ENCODE data around the gene GZMH. TPM values are rescaled to one million over a fixed set of nuclear protein-coding genes. Genes with fewer than 3 reads are reported as not detected.
"Not testable (repeated sequence)": the region's sequence is repeated elsewhere in the genome, so short reads cannot be mapped to it uniquely, and the experiment has no call there.

The GZMH gene, protein sequence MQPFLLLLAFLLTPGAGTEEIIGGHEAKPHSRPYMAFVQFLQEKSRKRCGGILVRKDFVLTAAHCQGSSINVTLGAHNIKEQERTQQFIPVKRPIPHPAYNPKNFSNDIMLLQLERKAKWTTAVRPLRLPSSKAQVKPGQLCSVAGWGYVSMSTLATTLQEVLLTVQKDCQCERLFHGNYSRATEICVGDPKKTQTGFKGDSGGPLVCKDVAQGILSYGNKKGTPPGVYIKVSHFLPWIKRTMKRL
- total RNA-seq (1 to 10 TPM in 1 of 4 donors, under 1 TPM in 2, not detected in 1; 0.56 to 2.0 (median 0.97) TPM), polyA plus RNA-seq (0.32 TPM)
- long read RNA-seq, donor 1, result 0 reads
- long read RNA-seq, donor 2, result 0 reads
- long read RNA-seq, donor 3, result 0 reads
- long read RNA-seq, donor 4, result 0 reads

DNA sequence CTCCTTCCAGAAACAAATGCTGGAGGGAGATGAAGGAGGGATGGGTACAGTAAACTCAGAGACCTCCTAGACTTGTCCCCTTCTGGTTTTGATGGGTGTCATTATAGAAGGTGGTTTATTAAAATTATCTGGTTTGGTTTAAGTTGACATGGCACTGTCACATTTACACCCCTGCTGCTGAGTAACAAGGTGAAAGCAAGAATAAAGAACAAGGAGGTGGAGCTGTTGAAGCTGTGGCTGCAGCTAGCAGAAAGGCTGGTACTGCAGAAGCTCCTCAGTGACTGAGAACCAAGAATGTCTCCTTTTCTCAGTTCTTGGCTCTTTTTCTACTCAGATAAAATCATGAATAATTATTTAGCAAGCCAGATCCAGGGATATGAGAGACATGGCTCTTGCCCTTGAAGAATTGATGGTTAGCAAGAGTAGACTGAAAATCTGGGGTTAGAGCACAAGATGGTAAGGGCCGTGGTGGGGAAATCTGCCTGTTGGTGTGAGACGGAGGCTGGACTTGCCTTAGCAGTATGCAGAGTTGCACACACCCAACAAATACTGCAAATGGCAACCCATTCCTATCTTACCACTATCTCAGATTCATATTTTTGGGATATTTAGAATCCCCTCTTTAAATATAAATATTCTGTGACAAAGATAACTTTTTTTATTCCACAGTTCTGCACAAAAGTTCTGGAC lies at the start of gene GZMH:
GZMH (minus strand) TSS at position 31 of the 690 bp plus-strand sequence. CDS start 72 bp downstream, outside the sequence.
- no peak for DNase-seq
- Histone ChIP-seq H3K9me3 (ENCODE audit: control insufficient read depth, low read length) (no peaks in the 10 kb centered on the region), H3K27me3 (ENCODE audit: control insufficient read depth, insufficient read depth) (no peaks in the 10 kb centered on the region), H3K27ac (ENCODE audit: low read length) (no peak within 1 kb of the TSS), H3K4me3 (ENCODE audit: low read length) (no peak within 1 kb of the TSS), H3K4me1 (ENCODE audit: control insufficient read depth, insufficient read depth, low read length) (no peaks in the 10 kb centered on the region)
- intact Hi-C loops (cut with DNase I), result no loop called here
- 85% methylated on average over 2 of the region's 2 CpGs for WGBS
- no peak for ATAC-seq

DNA sequence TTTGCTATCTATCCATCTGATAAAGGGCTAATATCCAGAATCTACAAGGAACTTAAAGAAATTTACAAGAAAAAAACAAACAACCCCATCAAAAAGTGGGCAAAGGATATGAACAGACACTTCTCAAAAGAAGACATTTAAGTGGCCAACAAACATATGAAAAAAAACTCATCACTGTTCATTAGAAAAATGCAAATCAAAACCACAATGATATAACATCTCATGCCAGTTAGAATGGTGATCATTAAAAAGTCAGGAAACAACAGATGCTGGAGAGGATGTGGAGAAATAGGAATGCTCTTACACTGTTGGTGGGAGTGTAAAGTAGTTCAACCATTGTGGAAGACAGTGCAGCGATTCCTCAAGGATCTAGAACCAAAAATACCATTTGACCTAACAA lies 38.9 kb upstream of the GZMH start:
- DNase-seq; H3K9me3 ChIP-seq (ENCODE audit: control insufficient read depth, low read length); intact Hi-C loops (cut with DNase I); H3K27ac ChIP-seq (ENCODE audit: low read length); ATAC-seq; H3K4me1 ChIP-seq (ENCODE audit: control insufficient read depth, insufficient read depth, low read length); H3K27me3 ChIP-seq (ENCODE audit: control insufficient read depth, insufficient read depth); H3K4me3 ChIP-seq (ENCODE audit: low read length): not testable (repeated sequence)
- WGBS, result 46% methylated on average over 1 of the region's 1 CpG

DNA sequence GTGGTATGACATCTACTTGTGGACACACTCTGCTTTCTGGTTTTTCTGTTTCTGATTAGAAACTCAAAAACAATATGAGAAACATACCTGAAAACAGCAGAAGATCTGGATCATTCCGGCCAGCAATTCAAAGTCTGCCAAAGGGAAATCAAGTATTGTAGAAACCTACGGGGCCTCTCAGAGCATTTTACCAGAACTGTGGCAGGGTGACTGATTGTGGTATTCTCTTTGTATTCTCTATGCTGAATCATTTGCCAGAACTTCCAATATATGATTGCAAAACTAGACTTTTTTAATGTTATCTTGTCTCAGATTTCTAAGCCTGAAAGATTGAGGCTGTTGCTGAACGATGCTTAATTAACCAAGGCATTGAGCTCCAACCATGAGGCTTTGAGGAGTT lies 30.4 kb upstream of the GZMH start:
- Histone ChIP-seq H3K4me1 (ENCODE audit: control insufficient read depth, insufficient read depth, low read length) (no peaks in the 10 kb centered on the region), H3K27ac (ENCODE audit: low read length) (no peak overlapping the region), H3K27me3 (ENCODE audit: control insufficient read depth, insufficient read depth) (no peaks in the 10 kb centered on the region), H3K9me3 (ENCODE audit: control insufficient read depth, low read length) (no peaks in the 10 kb centered on the region), H3K4me3 (ENCODE audit: low read length) (no peak overlapping the region)
- no peak for DNase-seq
- intact Hi-C loops (cut with DNase I), result no loop called here
- WGBS, result 51% methylated on average over 3 of the region's 3 CpGs
- no peak for ATAC-seq

DNA sequence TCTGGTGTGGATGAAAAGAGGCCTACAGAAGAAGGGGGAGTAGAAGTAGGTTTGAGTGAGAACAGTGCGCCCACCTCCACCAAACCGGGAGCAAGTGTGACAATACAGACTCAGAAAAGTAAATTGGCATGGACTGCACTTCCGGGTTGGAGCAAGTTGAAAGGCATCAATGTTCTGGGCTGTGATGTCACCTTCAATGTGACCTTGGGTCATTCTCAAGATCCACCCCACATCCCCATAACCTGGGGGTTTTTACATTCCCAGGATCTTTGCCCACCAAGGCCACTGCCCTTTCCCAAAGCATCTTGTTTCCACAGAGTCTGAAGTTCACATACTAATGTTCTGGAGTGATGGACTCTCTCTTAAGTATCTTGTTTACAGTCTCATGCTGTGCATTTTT lies 29.8 kb upstream of the GZMH start:
- ATAC-seq (no peak), DNase-seq (no peak)
- no peaks in the 10 kb centered on the region for H3K9me3 ChIP-seq (ENCODE audit: control insufficient read depth, low read length)
- intact Hi-C loops (cut with DNase I), result no loop called here
- no peaks in the 10 kb centered on the region for H3K27me3 ChIP-seq (ENCODE audit: control insufficient read depth, insufficient read depth)
- H3K4me1 ChIP-seq (ENCODE audit: control insufficient read depth, insufficient read depth, low read length), result no peaks in the 10 kb centered on the region
- 82% methylated on average over 3 of the region's 3 CpGs for WGBS
- H3K27ac ChIP-seq (ENCODE audit: low read length), result no peak overlapping the region
- H3K4me3 ChIP-seq (ENCODE audit: low read length), result no peak overlapping the region

DNA sequence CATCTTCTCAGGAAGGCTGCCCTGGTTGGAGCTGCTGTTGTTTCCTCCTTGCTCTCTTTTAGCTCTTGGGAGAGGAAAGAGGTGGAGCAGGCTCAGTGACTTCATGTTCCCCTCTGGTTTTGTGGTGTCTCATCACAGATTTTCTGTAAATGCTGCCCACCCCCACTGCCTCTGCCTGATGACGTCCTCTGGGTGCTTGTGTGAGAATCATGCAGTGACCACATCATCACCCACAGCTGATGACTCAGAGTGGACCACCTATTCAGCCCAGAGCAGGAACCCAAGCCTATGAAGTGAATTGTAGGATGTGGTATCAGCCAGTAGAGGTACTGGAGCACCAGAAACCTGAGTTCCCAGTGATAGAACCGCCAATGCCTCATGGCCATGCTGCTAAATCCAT lies 24.7 kb upstream of the GZMH start, which contains the start of gene GZMB:
GZMB (minus strand) TSS at position 33 of the 400 bp plus-strand sequence; CDS start at position 3, 30 bp downstream.
- intact Hi-C loops (cut with DNase I), result no loop called here
- ATAC-seq (no peak), DNase-seq (no peak)
- no peaks in the 10 kb centered on the region for H3K27me3 ChIP-seq (ENCODE audit: control insufficient read depth, insufficient read depth)
- no peaks in the 10 kb centered on the region for H3K4me1 ChIP-seq (ENCODE audit: control insufficient read depth, insufficient read depth, low read length)
- H3K4me3 ChIP-seq (ENCODE audit: low read length), result no peak within 1 kb of the TSS
- 58% methylated on average over 2 of the region's 2 CpGs for WGBS
- H3K27ac ChIP-seq (ENCODE audit: low read length), result no peak within 1 kb of the TSS
- H3K9me3 ChIP-seq (ENCODE audit: control insufficient read depth, low read length), result no peaks in the 10 kb centered on the region

DNA sequence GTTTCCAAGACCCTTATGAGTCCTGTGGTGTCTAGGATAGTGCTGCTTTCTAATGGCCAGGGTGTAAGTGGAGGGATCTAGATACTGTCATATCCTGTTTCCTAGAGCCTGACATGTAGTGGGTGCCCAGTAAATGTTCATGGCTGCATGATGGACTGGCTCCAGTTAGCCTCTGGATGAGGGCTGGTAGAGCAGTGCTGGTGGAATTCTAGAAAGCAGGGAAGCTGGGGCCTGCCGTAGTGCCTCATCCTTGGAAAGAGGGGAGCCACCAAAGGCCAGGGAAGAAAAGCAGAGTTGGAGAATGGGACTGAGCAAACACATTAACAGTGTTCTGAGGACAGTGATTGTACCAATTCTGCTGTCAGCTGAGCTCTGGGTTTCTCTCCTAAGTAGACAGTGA lies 23.9 kb upstream of the GZMH start:
- no peak overlapping the region for H3K27ac ChIP-seq (ENCODE audit: low read length)
- H3K4me3 ChIP-seq (ENCODE audit: low read length), result no peak overlapping the region
- intact Hi-C loops (cut with DNase I), result no loop called here
- ATAC-seq (peak in 1 of 2 donors; percentile 22), DNase-seq (no peak)
- H3K9me3 ChIP-seq (ENCODE audit: control insufficient read depth, low read length), result no peaks in the 10 kb centered on the region
- 89% methylated on average over 1 of the region's 1 CpG for WGBS
- no peaks in the 10 kb centered on the region for H3K4me1 ChIP-seq (ENCODE audit: control insufficient read depth, insufficient read depth, low read length)
- H3K27me3 ChIP-seq (ENCODE audit: control insufficient read depth, insufficient read depth), result no peaks in the 10 kb centered on the region

DNA sequence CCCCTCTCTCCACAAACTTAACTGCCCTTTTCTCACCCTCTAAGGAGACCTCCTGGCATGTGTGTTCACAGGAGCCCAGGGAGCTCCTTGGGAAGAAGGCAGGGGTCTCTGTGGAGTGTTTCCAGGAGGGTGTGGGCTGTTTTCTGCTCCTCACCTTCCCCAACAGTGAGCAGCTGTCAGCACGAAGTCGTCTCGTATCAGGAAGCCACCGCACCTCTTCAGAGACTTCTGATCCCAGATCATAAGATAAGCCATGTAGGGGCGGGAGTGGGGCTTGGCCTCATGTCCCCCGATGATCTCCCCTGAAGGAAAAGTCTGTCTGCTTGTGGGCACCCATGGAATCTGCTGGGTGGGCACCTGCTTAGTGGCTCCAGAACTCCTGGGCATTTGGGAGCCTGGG lies 23.3 kb upstream of the GZMH start:
- no peaks in the 10 kb centered on the region for H3K9me3 ChIP-seq (ENCODE audit: control insufficient read depth, low read length)
- no peak overlapping the region for H3K27ac ChIP-seq (ENCODE audit: low read length)
- H3K27me3 ChIP-seq (ENCODE audit: control insufficient read depth, insufficient read depth), result no peaks in the 10 kb centered on the region
- H3K4me3 ChIP-seq (ENCODE audit: low read length), result no peak overlapping the region
- no peaks in the 10 kb centered on the region for H3K4me1 ChIP-seq (ENCODE audit: control insufficient read depth, insufficient read depth, low read length)
- intact Hi-C loops (cut with DNase I), result no loop called here
- WGBS, result 54% methylated on average over 6 of the region's 6 CpGs
- ATAC-seq (no peak), DNase-seq (no peak)

DNA sequence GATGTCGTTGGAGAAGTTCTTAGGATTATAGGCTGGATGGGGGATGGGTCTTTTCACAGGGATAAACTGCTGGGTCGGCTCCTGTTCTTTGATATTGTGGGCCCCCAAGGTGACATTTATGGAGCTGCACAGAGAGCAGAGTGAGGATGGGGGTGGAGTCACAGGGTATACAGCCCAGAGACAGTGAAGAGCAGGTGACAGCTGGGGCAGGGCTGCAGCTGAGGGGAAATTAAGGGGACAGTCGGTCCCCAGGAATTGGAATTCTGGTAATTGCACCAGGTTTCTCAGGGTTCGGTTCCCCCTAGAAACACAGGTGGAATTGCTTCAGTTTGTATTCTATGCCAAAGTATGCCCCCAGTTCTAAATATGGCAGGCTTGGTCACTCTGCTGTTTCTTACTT lies 22.9 kb upstream of the GZMH start:
- WGBS, result 77% methylated on average over 4 of the region's 4 CpGs
- Histone ChIP-seq H3K4me1 (ENCODE audit: control insufficient read depth, insufficient read depth, low read length) (no peaks in the 10 kb centered on the region), H3K27me3 (ENCODE audit: control insufficient read depth, insufficient read depth) (no peaks in the 10 kb centered on the region), H3K4me3 (ENCODE audit: low read length) (no peak overlapping the region), H3K27ac (ENCODE audit: low read length) (no peak overlapping the region), H3K9me3 (ENCODE audit: control insufficient read depth, low read length) (no peaks in the 10 kb centered on the region)
- intact Hi-C loops (cut with DNase I), result no loop called here
- ATAC-seq (no peak), DNase-seq (no peak)

DNA sequence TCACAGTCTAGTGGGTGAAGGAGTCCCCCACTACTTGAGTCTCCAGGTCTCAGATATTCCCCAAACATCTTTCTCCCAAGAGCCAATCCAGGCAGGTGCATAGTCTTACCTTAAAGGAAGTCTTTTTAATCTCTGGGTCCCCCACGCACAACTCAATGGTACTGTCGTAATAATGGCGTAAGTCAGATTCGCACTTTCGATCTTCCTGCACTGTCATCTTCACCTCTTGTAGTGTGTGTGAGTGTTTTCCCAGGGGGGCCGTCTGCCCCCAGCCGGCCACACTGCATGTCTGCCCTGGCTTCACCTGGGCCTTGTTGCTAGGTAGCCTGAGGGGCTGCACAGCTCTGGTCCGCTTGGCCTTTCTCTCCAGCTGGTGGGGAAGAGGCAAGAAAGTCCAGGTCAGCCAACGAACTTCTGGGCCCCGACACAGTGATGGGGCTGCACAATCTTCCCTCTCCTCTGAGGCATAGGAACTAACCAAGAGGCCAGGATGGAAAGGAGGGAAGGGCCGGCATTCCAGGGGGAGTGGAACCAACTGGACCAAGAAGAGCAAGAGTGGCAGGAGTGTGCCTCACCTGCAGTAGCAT lies 22.4 kb upstream of the GZMH start:
- DNase-seq, result no peak
- Histone ChIP-seq H3K4me3 (ENCODE audit: low read length) (no peak overlapping the region), H3K27ac (ENCODE audit: low read length) (no peak overlapping the region), H3K27me3 (ENCODE audit: control insufficient read depth, insufficient read depth) (no peaks in the 10 kb centered on the region), H3K9me3 (ENCODE audit: control insufficient read depth, low read length) (no peaks in the 10 kb centered on the region), H3K4me1 (ENCODE audit: control insufficient read depth, insufficient read depth, low read length) (no peaks in the 10 kb centered on the region)
- 92% methylated on average over 11 of the region's 11 CpGs for whole genome bisulfite sequencing
- ATAC-seq, result no peak
- intact Hi-C loops (cut with DNase I), result no loop called here

DNA sequence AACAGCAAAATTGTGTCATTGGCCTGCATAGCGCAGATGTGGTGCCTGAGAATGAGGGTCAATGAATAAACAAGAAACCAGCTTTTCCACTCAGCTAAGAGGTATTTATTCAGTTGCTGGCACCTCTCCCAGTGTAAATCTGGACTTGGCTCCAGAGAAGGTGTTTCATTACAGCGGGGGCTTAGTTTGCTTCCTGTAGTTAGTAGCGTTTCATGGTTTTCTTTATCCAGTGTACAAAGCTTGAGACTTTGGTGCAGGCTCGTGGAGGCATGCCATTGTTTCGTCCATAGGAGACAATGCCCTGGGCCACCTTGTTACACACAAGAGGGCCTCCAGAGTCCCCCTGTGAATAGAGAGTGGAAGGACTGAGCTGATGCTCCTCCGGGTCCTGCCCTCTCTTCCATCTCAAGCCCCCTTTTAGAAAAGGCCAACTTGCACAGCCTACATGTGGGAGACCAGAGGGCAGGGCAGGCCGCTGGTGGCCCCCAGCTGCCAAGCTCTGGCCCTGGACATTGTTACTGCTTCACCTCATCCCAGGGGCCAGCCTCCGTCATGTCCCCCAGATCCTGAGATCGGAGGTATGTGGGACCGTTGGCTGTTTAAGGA lies 21.5 kb upstream of the GZMH start:
- H3K9me3 ChIP-seq (ENCODE audit: control insufficient read depth, low read length), result no peaks in the 10 kb centered on the region
- no peak for DNase-seq

More for the DNA sequence above, 21.5 kb upstream of the GZMH start:
- intact Hi-C loops (cut with DNase I), result no loop called here
- Histone ChIP-seq H3K27me3 (ENCODE audit: control insufficient read depth, insufficient read depth) (no peaks in the 10 kb centered on the region), H3K27ac (ENCODE audit: low read length) (no peak overlapping the region), H3K4me1 (ENCODE audit: control insufficient read depth, insufficient read depth, low read length) (no peaks in the 10 kb centered on the region), H3K4me3 (ENCODE audit: low read length) (no peak overlapping the region)
- 78% methylated on average over 10 of the region's 10 CpGs for WGBS
- no peak for ATAC-seq
